ENCODE measurements around the gene KLK8. TPM values are rescaled to one million over a fixed set of nuclear protein-coding genes. Genes with fewer than 3 reads are reported as not detected.

Gene KLK8
- total RNA-seq, 1 experiment from 2014 or later, result 0.71 TPM

- no peak overlapping the region for H3K4me3 Mint-ChIP-seq (ENCODE audit: low read depth, unreplicated experiment)
- H3K4me1 Mint-ChIP-seq (ENCODE audit: low read depth, unreplicated experiment), result peaks cover 56% of the 10 kb centered on the region
- H3K27ac Mint-ChIP-seq (ENCODE audit: unreplicated experiment), result no peak overlapping the region
- H3K36me3 Mint-ChIP-seq (ENCODE audit: insufficient read depth, unreplicated experiment), result peaks cover 13% of the 10 kb centered on the region
- BruUV-seq (replicated peaks), result no TSS peak
- DNase-seq, result no peak
- no peaks in the 10 kb centered on the region for H3K9me3 Mint-ChIP-seq (ENCODE audit: low read depth, unreplicated experiment)
- TF ChIP-seq CTCF (IDR thresholded peaks at IDR 0.05; ENCODE audit: unreplicated experiment), result no peak
- CTCF ChIA-PET, result interaction anchor here (0.9 kb wide), 1 partner anchor 23 kb away, joined by 4 read pairs; no protein-coding TSS in a partner anchor
- H3K27me3 Mint-ChIP-seq (ENCODE audit: unreplicated experiment), result peaks cover 18% of the 10 kb centered on the region
- intact Hi-C loops (cut with micrococcal nuclease; ENCODE audit: unreplicated experiment), result no loop called here
These were observed 21.6 kb downstream of the KLK8 start for GRCh38 chr19:50979758-50980157.

DNA sequence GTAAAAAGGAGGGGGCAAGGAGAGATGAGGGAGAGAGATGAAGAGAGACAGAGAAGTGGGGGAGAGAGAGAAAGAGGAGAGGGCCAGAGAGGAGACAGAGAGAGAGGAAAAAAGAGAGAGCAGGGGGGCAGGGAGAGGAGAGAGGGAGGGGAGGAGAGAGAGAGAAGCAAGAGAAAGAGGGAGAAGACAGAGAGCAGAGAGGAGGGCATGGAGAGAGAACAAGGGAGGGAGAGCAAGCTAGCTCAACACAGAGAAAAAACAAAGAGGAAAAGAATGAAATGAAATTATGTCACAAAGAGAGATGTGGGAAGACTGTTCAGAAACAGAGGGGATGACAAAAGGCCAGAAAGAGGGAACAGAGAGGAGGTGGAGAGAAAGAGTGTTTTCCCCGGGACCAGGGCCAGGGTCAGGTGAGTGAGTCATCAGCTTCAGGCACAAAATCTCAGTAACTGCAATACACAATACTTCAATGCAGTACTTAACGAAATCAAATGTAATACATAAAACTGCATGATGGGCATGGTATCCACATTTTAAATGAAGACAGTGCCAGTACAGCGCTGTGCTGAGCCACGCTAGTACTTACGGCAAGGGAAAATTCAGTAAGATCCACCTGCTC is 22.5 kb downstream of the KLK8 start:
- Mint-ChIP-seq H3K9me3 (ENCODE audit: low read depth, unreplicated experiment) (no peaks in the 10 kb centered on the region), H3K36me3 (ENCODE audit: insufficient read depth, unreplicated experiment) (peaks cover 13% of the 10 kb centered on the region), H3K27ac (ENCODE audit: unreplicated experiment) (peak overlapping the region; percentile 12), H3K4me1 (ENCODE audit: low read depth, unreplicated experiment) (peaks cover 56% of the 10 kb centered on the region), H3K4me3 (ENCODE audit: low read depth, unreplicated experiment) (no peak overlapping the region), H3K27me3 (ENCODE audit: unreplicated experiment) (peaks cover 18% of the 10 kb centered on the region)
- BruUV-seq (replicated peaks), result no TSS peak
- intact Hi-C loops (cut with micrococcal nuclease; ENCODE audit: unreplicated experiment), result no loop called here
- CTCF ChIA-PET, result interaction anchor here (0.6 to 1.4 kb wide), 3 partner anchors 13 to 39 kb away, joined by 3 to 5 read pairs (median 4); no protein-coding TSS in a partner anchor
- DNase-seq, result peak; percentile 56
- no peak for TF ChIP-seq CTCF (IDR thresholded peaks at IDR 0.05; ENCODE audit: unreplicated experiment)

GRCh38 chr19:50977626-50978025 is 23.8 kb downstream of the KLK8 start:
- H3K27ac Mint-ChIP-seq (ENCODE audit: unreplicated experiment), result no peak overlapping the region
- H3K36me3 Mint-ChIP-seq (ENCODE audit: insufficient read depth, unreplicated experiment), result peaks cover 19% of the 10 kb centered on the region
- CTCF ChIA-PET, result no interaction called here
- peaks cover 18% of the 10 kb centered on the region for H3K27me3 Mint-ChIP-seq (ENCODE audit: unreplicated experiment)
- BruUV-seq (replicated peaks), result no TSS peak
- no peak for TF ChIP-seq CTCF (IDR thresholded peaks at IDR 0.05; ENCODE audit: unreplicated experiment)
- no peak for DNase-seq
- H3K4me1 Mint-ChIP-seq (ENCODE audit: low read depth, unreplicated experiment), result peaks cover 65% of the 10 kb centered on the region
- H3K9me3 Mint-ChIP-seq (ENCODE audit: low read depth, unreplicated experiment), result no peaks in the 10 kb centered on the region
- intact Hi-C loops (cut with micrococcal nuclease; ENCODE audit: unreplicated experiment), result no loop called here
- no peak overlapping the region for H3K4me3 Mint-ChIP-seq (ENCODE audit: low read depth, unreplicated experiment)

DNA sequence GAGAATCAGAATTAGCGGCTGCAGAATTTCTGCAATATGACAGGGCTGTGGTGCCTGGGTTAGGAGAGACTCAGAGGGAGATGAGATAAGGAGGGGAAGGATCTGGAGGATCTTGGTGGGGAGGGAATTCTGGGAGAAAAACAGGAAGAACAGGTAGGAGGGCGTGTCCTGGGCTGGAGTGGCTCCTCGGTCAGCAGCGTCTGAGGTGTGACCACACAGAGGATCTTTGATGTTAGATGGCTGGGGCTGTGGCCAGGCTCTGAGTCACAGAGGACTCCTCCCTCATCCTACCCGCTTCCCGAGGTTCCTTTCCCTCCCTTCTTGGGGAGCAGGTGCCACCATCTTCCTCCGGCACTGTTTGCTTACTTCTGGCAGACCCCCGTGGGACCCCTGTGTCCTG is 25.6 kb downstream of the KLK8 start:
- Mint-ChIP-seq H3K27me3 (ENCODE audit: unreplicated experiment) (peaks cover 7% of the 10 kb centered on the region), H3K4me3 (ENCODE audit: low read depth, unreplicated experiment) (peak overlapping the region; percentile 38), H3K36me3 (ENCODE audit: insufficient read depth, unreplicated experiment) (peaks cover 19% of the 10 kb centered on the region), H3K4me1 (ENCODE audit: low read depth, unreplicated experiment) (peaks cover 64% of the 10 kb centered on the region), H3K9me3 (ENCODE audit: low read depth, unreplicated experiment) (no peaks in the 10 kb centered on the region), H3K27ac (ENCODE audit: unreplicated experiment) (peak overlapping the region; percentile 95)
- no peak for TF ChIP-seq CTCF (IDR thresholded peaks at IDR 0.05; ENCODE audit: unreplicated experiment)
- CTCF ChIA-PET, result no interaction called here
- no TSS peak for BruUV-seq (replicated peaks)
- intact Hi-C loops (cut with micrococcal nuclease; ENCODE audit: unreplicated experiment), result no loop called here
- peak; percentile 93 for DNase-seq

Data from Calu3 (cell line).